ENCODE data around the gene IRF7. TPM values are rescaled to one million over a fixed set of nuclear protein-coding genes. Genes with fewer than 3 reads are reported as not detected.

IRF7 gene
- total RNA-seq, 1 experiment from 2014 or later = 12.0 TPM

- DNase-seq (ENCODE audit: low spot score) = no peak
Observed at GRCh38 chr11:607971-608659, 7.6 kb downstream of the IRF7 start.

- DNase-seq (ENCODE audit: low spot score) = no peak
Observed at GRCh38 chr11:607020-607780, 8.6 kb downstream of the IRF7 start.

GRCh38 chr11:606245-606644, 9.5 kb downstream of the IRF7 start:
- peak; percentile 92 for DNase-seq (ENCODE audit: low spot score)

- DNase-seq (ENCODE audit: low spot score) = no peak
Observed at GRCh38 chr11:605286-606129, 10.2 kb downstream of the IRF7 start.

GRCh38 chr11:603154-603553, 12.6 kb downstream of the IRF7 start:
- DNase-seq (ENCODE audit: low spot score) = no peak

- DNase-seq (ENCODE audit: low spot score) = no peak
Observed at GRCh38 chr11:601573-602245, 14.0 kb downstream of the IRF7 start.

GRCh38 chr11:598005-598680, 17.6 kb downstream of the IRF7 start:
- DNase-seq (ENCODE audit: low spot score) = no peak

- no peak for DNase-seq (ENCODE audit: low spot score)
Observed at GRCh38 chr11:597166-597725, 18.5 kb downstream of the IRF7 start.

- no peak for DNase-seq (ENCODE audit: low spot score)
Observed at GRCh38 chr11:596374-596773, 19.4 kb downstream of the IRF7 start.

- DNase-seq (ENCODE audit: low spot score) = no peak
Observed at GRCh38 chr11:595400-595799, 20.4 kb downstream of the IRF7 start.

- no peak for DNase-seq (ENCODE audit: low spot score)
Observed at GRCh38 chr11:593347-593746, 22.4 kb downstream of the IRF7 start.

GRCh38 chr11:592918-593317, 22.8 kb downstream of the IRF7 start:
- no peak for DNase-seq (ENCODE audit: low spot score)

GRCh38 chr11:592501-592900, 23.2 kb downstream of the IRF7 start:
- no peak for DNase-seq (ENCODE audit: low spot score)

- DNase-seq (ENCODE audit: low spot score) = no peak
Observed at GRCh38 chr11:590997-591396, 24.8 kb downstream of the IRF7 start.

- no peak for DNase-seq (ENCODE audit: low spot score)
Observed at GRCh38 chr11:589798-590197, 26.0 kb downstream of the IRF7 start.

GRCh38 chr11:587978-588380, 27.8 kb downstream of the IRF7 start:
- peak; percentile 52 for DNase-seq (ENCODE audit: low spot score)

- DNase-seq (ENCODE audit: low spot score) = no peak
Observed at GRCh38 chr11:587546-587945, 28.2 kb downstream of the IRF7 start.

- no peak for DNase-seq (ENCODE audit: low spot score)
Observed at GRCh38 chr11:586376-587316, 29.1 kb downstream of the IRF7 start.

GRCh38 chr11:584287-584686, 31.5 kb downstream of the IRF7 start:
- no peak for DNase-seq (ENCODE audit: low spot score)

GRCh38 chr11:581752-582151, 34.0 kb downstream of the IRF7 start:
- DNase-seq (ENCODE audit: low spot score) = no peak
